Stimulated activated CD8-positive, alpha-beta memory T cell treated with anti-CD3 and anti-CD28 coated beads, Interleukin-7, amount 100 ng/mL, for 24 hours (primary cell): ENCODE results near the gene SFTPB.

Experiments
- DNase-seq: peaks from one replicate; pipeline ENCODE4 v3.0.0-alpha.2; 2020; ENCODE audit warnings: low read depth

The SFTPB gene

GRCh38 chr2:85702172-85702571, 34.2 kb upstream of the SFTPB start:
- DNase-seq, result no peak

DNA sequence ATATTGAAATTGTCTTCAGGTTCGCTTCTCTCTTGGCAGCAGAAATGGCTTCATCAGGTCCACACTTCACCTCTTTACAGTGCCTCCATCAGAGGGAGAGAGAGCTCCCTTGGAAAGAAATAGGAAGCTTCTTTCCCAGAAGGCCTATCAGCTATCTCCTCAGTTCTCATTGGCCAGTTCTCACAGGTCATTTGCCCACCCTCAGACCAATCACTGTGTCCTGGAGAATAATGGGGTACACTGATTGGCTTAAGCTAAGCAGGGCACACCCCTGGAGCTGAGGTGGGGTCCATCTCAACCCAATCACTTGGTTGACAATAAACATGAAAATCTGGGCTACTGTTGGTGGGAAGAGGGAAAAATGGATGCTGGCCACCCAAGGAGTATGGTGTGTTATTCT, 31.3 kb upstream of the SFTPB start:
- DNase-seq, result no peak

GRCh38 chr2:85698880-85699254, 30.9 kb upstream of the SFTPB start:
- DNase-seq, result no peak

GRCh38 chr2:85698184-85698879, 30.3 kb upstream of the SFTPB start:
- DNase-seq, result no peak

GRCh38 chr2:85697716-85698115, 29.7 kb upstream of the SFTPB start:
- DNase-seq, result no peak

DNA sequence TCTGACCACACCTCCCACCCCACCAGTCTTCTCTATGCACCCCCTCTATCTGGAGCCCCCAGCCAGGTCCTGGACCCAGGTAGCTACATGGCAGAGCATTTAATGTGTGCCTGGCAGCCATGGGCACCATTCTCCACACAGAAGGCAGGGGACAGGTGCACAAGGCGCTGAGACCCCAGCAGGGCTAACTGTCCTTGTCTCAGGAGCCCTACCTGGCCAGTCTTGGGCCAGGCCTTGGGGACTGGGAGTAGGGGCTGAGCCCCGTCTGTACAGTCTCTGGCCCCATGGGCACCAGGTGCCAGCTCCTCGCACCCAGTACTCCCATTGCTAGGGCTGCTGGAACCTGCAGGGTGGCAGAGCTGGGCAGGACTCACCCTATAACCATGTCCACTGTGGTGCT, 29.1 kb upstream of the SFTPB start:
- DNase-seq, result no peak

- no peak for DNase-seq
These were observed 28.0 kb upstream of the SFTPB start for GRCh38 chr2:85695691-85696668.

GRCh38 chr2:85695121-85695520, 27.1 kb upstream of the SFTPB start:
- DNase-seq, result no peak

GRCh38 chr2:85694052-85695025, 26.3 kb upstream of the SFTPB start, which contains the start of gene GNLY:
Gene GNLY (plus strand): TSS chr2:85694358. CDS start chr2:85694419, 61 bp downstream.
- DNase-seq, result no peak

DNA sequence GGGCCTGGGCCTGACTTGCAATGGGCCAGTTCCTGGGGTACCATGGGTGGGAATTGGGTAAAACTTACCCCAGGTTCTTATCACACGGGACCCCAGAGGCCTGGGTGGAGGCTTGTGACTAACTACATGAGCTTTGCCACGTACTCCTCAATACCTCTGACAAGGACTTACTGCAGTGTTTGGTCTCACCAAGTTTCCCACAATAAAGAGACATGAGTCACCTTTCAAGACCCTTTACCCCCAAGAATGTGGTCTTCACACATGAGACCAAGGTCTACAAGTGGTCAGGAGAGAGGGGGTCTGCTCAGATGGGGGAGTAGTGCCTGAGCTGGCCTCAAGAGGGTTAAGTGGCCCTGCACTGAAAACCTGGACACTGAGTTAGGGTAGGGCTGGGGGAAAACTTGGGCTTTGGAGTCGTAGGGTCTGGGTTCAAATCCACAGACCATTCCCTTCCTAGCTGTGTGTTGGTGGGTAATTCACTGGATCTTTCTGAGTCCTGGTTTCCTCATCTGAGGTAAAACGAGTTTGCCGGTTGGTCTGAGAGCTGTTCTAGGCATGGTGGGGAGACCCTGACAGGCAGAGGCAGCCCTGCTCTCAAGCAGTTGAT, 24.1 kb upstream of the SFTPB start:
- no peak for DNase-seq

GRCh38 chr2:85690932-85691331, 22.9 kb upstream of the SFTPB start:
- no peak for DNase-seq

- DNase-seq, result no peak
These were observed 16.8 kb upstream of the SFTPB start for GRCh38 chr2:85684806-85685205.

GRCh38 chr2:85684380-85684779, 16.4 kb upstream of the SFTPB start:
- DNase-seq, result no peak

DNA sequence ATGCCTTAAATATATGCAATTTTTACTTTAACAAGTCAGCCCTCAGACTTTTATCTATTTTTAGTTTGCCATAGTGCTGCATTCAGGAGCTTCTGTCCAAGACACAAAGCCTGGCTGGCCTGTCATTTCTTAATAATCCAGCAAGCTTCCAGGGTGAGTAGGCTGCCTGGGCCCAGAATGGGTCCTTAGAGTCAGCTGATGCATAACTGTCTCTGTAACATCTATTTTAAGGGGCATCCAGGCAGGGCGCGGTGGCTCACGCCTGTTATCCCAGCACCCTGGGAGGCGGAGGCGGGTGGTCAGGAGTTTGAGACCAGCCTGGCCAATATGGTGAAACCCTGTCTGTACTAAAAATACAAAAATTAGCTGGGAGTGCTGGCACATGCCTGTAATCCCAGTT, 14.4 kb upstream of the SFTPB start:
- DNase-seq, result no peak

DNA sequence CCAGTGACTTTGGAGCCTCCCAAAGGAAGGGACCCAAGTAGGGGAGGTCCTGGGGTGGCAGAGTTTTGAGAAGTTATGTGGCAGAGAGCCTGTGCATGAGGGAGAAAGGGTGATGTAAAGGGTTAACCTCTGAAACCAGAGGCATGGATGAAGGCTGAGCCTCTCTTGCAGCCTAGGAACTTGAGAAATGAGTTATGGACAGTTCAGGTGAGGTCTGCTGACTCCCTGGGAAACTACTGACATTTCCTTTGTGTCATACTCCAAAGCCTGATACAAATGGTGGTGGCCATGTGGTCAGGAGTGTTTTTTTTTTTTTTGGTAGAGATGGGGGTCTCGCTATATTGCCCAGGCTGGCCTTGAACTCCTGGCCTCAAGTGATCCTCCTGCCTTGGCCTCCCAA, 13.8 kb upstream of the SFTPB start:
- DNase-seq, result no peak

GRCh38 chr2:85681372-85681763, 13.4 kb upstream of the SFTPB start:
- no peak for DNase-seq

DNA sequence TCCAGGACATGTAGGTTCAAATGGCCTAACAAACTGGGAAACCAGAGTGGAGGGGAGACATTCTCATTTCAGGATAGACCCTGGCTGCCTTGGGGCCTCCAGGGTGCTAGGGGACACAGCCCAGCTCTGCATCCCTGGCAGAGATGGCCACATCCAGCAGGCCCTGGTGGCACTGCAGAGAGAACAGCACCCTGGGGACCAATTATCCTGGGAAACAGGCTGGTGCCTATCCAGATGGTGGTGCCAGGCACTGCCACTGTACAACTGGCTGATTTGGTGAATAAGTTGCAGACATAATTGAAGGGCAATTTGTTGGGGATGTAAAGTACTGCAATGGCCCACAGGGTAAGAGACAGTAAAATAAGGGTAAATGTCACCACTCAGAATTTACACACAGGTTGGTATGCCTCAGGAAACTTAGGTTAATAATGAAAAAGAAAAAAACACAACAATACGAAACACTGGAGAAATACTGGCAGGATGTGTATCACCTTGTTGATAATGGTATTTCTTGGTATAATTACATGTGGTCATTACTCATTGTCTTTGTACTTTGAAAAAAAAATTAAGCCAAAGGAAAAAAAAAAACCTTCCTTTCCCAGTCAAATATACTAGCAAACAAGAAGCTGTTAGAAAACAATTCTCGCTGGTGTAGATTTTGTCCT, 12.8 kb upstream of the SFTPB start:
- DNase-seq, result no peak

DNA sequence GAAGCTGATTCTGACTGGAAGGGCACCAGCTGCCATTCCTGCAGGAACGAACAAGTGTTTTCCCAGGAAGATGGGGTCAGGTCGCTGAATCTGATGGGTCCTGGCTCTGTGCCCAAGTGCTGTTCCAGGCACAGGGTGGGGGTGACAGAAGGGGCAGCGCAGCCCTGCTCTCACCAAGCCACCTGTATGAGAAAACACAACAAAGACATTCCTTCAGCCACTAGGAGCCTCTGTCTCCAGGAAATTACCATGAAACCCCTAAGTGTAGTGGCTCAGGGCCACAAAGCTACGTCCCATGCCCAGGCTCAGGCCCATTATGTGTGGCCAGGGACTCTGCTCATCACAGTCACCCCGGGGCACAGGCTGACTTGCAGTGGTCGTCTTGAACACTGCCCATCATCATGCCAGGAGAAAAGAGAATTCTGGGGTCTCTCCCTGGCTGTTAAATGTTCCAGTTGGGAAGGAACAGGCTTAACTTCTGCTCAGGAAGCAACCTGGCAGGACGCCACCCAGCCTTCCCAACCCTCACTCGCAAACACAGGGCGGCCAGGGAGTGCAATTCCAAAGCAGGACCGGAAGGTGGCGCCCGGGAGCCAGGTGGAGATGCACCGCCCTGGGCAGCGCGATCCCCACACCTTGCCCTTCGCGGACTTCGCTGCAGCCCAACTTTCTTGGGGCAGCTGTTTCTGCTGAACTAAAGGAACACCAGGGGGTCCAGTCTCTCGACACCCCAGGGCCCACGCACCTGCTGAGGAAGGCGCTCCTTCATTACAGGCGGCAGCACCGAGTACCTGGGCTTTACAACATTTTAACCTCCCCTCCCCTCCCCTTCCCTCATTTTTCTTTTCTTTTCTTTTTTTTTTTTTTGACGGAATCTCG, 11.0 kb upstream of the SFTPB start:
- DNase-seq, result peak; percentile 47

GRCh38 chr2:85678377-85678776, 10.4 kb upstream of the SFTPB start:
- no peak for DNase-seq
